Stimulated activated CD4-positive, alpha-beta T cell treated with anti-CD3 and anti-CD28 coated beads, Interleukin-4, amount 100 ng/mL, for 24 hours (primary cell): Measurements from ENCODE around the gene TP73.
"Not testable (repeated sequence)": the region's sequence is repeated elsewhere in the genome, so short reads cannot be mapped to it uniquely, and the experiment has no call there.

Experiments used
- DNase-seq: peaks from one replicate; pipeline ENCODE4 v3.0.0-alpha.2; 2020

The TP73 gene

DNA sequence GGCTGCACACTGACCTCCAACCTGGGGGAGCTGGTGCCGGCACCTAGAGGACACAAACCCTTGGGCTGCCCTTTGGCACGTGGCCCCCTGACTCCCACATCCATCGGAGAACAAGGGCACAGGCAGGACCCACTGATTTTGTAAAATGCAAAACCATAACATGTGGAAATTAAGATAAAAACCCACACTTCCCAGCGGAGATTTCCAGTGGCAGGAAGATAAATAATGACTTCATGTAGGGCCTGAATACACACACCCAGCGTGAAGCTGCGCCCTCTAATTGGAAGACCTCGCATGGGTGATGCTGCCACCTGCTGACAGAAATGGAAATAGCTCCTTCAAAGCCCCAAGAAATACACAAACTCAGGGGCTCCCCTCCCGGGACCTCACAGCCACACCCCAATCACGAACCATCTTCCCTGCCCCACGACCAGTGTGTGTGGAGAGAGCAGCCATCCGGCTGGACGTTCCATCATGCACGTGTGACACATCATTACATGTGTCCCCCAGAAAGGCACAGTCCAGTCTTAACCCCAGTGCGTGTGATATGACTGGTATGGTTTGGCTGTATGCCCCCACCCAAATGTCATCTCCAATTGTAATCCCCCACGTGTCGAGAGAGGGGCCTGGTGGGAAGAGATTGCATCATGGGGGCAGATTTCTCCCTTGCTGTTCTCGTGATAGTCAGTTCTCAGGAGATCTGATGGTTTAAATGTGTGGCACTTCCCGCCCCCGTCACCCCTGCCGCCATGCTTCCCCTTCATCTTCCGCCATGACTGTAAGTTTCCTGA, 33.2 kb upstream of the TP73 start:
- DNase-seq = peak; percentile 82

DNA sequence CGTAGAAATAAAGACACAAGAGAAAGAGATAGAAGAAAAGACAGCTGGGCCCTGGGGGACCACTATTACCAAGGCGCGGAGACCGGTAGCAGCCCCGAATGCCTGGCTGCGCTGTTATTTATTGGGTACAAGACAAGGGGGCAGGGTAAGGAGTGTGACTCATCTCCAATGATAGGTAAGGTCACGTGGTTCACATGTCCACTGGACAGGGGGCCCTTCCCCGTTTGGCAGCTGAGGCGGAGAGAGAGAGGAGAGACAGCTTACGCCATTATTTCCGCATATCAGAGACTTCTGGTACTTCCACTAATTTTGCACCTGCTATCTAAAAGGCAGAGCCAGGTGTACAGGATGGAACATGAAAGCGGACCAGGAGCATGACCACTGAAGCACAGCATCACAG, 31.6 kb upstream of the TP73 start:
- no peak for DNase-seq

DNA sequence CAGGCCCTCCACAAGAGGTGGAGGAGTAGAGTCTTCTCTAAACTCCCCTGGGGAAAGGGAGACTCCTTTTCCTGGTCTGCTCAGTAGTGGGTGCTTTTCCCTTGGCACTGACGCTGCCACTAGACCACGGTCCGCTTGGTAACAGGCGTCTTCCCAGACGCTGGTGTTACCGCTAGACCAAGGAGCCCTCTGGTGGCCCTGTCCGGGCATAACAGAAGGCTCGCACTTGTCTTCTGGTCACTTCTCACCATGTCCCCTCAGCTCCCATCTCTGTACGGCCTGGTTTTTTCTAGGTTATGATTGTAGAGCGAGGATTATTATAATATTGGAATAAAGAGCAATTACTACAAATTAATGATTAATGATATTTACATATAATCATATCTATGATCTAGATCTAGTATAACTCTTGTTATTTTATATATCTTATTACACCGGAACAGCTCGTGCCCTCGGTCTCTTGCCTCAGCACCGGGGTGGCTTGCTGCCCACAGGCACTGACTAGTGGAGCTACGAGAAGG, 31.1 kb upstream of the TP73 start:
- not testable (repeated sequence) for DNase-seq

DNA sequence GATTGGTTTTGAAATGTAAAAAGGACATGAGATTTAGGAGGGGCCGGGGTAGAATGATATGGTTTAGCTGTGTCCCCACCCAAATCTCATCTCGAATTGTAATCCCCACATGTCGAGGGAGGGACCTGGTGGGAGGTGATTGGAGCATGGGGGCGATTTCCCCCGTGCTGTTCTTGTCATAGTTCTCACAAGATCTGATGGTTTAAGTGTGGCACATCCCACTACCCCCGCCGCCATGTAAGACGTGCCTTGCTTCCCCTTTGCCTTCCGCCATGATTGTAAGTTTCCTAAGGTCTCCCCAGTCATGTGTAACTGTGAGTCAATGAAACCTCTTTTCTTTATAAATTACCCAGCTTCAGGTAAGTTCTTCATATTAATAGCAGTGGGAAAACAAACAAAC, 30.2 kb upstream of the TP73 start:
- DNase-seq = not testable (repeated sequence)

DNA sequence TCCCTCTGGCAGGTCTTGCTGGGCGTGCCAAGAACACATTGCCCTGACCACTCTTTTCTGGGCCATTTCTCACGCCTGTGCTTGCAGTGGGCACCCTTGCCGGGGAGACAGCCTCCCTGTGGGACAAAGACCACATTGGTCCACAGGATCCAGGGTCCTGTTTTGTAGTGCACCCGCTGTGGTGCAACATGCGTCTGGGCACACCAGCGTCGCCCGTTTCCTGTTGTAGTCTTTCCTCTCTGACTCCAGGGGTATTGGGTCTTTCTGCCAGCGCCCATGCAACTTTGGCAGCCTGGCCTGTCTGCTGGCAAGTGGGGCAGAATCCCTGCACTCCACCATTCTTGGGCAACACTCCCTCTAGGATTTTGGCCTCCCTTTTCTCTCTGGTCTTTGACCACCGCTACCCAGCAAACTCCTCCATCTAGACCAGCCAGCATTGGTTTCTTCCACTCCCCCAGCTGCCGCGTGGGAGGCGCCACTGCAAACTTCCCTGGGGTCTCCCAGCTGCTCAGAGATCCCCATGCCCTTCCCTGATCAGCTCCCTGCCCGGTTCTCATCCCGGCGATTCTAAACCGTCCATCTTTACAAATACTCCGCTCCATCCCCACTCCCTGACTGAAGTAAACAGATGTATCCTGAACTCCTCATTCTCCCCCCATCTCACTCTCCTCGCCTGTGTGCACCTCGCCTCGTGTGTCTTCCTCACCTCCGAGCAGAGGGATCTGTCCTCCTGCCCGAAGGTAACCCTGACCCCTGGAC, 28.7 kb upstream of the TP73 start:
- DNase-seq = no peak

DNA sequence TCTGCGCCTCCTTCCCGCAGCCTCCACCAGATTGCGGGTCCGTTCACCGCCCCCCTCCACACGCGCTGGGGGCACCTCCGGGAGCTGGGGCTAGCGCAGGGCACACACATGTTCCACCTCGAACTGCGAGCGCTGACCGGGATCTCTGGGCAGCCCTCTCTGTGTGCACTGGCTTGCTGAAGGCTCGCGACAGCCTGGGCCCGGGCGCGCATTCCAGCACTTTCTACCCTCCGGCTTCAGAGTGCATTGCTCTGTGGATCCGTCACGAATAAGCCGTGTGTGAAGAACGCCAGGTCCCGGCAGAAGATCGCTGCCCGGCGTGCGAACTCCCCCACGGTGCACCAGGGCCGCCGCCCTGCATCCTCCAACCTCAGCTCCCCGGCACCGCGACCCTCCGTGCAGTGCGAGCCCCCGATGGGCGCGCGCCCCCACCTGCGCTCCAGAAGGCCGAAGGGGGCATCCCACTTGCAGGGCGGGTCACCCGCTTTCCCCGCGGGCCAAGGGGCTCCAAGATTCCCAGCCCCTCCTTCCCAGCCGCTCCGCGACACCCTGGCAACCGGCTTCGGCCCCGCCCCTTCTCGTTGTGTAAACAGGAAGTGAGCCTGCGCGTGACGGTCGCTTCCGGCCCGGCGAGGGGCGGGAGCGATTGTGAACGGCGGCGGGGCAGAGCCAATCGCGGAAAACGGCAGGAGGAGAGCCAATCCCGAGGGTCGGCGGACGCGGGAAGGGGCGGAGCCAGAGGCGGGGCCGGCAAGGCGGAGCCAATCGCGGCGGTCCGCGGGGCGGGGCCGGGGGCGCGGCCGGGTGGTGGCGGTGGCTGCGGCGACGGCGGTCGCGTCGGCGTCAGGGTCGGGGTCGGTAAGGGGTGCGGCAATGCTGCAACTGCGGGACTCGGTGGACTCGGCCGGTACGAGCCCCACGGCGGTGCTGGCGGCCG, 27.8 kb upstream of the TP73 start, which contains the start of gene TPRG1L:
TSS of gene TPRG1L (plus strand) at position 816 of the 937 bp plus-strand sequence. CDS start at position 874, 58 bp downstream.
- peak; percentile 99 for DNase-seq

DNA sequence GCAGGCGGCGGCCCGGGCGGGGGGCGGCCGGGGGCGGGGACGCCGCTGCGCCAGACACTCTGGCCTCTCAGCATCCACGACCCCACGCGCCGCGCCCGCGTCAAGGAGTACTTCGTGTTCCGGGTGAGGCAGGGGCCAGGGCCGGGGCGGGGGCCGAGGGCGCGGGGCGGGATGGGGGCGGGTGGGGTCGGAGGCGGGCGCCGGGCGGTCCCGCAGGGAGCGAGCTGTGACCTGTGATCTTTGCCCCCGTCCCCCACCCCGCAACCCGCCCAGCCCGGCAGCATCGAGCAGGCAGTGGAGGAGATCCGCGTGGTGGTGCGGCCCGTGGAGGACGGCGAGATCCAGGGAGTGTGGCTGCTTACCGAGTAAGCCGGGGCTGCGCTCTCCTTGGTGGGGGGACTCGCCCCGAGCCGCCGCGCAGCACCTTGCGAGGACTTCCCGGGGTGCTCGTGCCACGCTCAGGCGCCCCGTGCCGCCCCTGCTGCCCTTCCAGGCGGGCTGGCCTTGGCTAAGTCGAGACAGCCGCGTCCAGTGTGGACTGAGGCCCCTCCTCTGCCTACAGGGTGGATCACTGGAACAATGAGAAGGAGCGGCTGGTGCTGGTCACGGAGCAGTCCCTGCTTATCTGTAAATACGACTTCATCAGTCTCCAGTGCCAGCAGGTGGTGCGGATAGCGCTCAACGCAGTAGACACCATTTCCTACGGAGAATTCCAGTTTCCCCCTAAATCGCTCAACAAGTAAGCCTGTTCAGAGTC, 27.0 kb upstream of the TP73 start:
- peak; percentile 23 for DNase-seq

DNA sequence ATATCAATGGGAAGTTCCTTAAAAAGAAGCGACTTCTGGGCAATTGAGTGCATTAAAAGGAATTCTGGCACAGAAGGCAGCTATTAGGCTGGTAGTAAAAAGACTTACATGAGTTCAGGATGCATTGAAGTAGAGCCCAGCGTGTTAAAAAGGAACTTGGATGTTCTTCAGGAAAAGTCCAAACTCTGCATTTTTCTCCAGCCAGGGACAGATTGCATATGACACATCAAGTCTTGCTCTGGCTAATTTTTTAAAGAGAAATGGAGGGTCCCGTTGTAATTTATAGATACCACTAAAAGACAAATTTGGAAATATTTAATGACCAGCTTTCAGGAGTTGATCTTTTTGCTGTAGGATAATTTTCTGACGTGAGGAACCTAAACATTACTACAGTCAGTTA, 26.3 kb upstream of the TP73 start:
- DNase-seq = no peak

DNA sequence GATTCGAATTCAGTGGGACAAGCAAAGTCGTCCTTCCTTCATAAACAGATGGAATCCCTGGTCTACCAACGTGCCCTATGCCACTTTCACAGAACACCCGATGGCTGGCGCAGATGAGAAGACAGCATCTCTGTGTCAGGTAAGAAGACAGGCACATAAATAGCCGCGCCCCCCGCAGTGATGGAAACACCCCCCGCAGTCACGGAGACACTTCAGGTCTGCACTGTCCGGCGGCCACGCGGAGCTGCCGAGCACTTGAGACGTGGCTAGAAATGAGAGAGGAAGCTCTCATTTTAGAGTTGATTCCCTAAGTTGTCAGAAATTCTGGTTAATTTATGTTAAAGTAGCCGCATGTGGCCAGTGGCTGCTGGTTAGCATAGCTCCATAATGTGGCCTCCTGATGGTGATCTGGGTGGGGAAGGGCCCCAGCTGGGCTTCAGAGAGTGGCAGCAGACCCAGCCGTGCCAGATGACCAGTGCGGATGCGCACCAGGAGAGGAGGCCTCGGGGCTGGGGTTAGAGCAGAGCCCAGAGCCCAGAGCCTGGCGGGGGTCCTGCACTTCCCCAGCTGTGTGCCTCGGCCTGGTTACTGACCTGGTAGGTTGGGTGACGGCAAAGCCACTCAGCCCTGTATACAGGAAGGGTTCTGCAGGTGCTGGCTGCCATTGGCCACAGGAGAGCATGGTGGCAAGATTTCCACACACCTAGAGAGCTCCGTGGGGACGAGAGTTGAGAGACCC, 24.6 kb upstream of the TP73 start:
- DNase-seq = no peak

DNA sequence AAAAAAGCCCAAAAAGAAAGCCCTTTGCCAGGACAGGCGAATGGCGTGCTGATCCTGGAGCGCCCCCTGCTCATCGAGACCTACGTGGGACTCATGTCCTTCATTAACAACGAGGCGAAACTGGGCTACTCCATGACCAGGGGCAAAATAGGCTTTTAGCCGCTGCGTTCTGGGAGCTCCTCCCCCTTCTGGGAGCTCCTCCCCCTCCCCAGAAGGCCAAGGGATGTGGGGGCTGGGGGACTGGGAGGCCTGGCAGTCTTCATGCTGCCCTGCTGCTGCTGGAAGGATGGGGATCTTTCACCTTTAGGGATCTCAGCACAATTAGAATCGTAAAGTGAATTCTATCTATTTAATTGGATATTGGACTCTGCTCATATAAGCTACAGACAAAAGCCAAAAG, 23.9 kb upstream of the TP73 start:
- no peak for DNase-seq

DNA sequence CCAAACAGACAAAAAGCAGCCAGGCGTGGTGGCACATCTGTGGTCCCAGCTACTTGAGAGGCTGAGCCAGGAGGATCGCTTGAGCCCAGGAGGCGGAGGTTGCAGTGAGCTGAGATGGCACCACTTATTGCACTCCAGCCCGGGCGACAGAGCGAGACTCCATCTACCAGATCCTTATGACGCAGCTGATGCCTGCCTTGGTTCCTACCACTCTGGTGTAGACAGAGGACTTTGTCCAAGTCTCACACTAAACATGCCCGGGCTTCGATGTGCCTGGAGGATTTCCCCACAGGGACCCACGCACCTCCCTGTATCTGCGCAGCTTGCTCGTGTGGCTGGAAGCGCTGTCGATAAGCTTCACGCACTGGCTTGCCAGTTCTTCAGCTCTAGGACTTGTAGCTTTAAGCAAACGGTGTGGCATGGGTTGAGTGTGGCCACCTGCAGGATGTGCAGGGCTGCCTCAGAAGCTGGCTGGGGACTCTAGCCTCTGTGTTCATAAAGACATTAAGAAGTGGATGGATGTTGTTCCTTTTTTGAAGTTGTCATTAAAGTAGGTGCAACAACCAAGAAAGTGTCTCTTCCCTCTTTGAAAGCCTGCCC, 22.7 kb upstream of the TP73 start:
- no peak for DNase-seq

DNA sequence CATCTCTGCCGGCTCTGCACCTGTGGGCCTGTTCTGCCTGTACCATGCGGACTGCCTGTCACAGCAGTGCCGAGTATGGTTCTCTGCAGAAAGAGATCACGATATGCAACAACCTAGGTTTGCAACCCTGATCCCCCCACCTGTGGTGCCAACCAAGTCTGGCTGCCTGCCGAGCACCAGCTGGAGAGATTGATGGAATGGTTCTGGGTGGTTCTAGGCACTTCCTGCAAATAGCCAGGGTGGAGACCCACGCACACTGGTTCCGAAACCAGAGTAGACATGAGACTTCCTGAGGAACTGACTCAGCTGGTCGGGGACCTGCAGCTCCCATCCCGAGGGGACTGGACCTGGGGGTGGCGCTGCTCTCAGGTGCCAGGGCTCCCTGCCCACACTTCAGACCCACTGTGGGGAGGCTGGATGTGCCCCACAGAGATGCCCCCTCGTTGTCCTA, 22.1 kb upstream of the TP73 start:
- DNase-seq = no peak

DNA sequence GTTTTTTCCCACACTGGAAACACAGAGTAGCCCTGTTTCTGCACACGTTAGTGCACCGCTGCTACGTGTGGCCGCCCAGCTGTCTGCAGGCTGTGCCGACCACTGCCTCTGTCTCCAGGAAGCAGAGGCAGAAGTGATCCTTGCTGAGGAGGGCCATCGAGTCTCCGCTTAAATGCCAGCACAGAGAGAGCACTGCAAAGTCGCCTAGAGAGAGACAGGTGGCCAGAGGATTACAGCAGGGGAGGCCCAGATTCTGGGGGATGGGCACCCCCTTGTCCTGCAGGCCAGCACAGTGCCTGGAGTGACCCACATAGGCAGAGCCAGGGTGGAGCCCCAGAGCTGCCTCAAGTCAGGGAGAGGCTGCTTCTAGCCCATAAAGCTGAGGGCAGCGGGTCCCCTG, 21.4 kb upstream of the TP73 start:
- DNase-seq = no peak

DNA sequence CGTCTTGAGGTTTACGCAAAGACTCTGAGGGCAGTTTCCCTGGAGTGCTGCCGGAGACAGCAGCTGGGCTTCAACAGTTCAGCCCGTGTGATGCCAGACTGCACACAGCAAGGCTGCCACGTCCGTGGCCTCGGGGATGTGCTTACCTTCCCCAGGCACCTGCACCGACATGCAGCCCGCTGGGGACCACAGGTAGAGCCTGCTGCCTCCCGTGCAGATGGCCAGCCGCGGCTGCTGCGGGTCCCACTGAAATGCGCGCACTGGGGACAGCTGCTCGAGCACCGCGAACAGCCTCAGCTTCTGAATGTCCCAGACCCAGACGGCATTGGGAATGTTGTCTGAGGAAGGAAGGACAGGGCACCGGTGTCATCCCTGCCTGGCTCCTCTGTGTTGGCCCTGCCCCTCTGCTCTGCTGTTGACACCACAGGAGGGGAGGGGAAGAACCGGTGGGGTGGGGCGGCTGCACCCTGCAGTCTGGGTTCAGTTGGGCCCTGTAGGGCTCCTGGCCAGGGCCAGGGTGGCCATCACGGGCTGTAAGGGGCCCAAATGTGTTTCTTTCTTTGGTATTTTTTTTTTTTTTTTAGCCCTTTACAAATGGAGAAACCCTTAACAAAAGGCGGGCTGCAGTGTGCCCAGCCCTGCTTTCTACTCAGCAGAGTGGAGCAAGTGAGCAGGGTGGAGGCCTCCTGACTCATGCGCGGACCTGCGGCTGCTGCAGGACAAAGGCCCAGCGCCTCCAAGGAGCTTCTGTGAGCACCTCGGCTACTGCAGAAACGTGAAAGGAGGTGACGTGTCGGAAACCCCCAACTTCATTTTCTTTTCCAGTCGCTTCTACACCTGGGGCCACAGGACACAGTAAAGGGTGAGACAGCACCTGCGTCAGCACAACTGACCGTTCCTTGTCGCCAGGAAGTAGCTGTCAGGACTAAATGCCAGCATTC, 20.7 kb upstream of the TP73 start:
- no peak for DNase-seq

DNA sequence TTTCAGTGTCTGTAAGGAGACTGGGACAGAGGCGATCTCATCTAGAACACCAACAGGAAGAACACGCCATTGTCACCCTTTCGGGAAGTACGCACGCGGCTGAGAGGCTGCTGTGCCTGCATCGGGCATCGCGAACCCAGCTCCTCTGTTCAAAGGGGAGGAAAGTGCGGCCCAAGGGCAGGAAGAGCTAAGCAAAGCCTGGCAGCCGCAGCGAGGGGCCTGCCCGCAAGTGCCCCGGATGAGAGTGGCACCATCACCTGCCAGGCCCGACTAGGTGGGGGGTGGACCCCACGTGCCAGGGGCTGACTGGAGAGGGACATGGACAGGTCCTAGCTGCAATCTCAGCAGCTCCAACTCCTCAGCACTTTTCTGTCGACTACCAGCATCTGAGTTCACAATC, 20.0 kb upstream of the TP73 start:
- no peak for DNase-seq

DNA sequence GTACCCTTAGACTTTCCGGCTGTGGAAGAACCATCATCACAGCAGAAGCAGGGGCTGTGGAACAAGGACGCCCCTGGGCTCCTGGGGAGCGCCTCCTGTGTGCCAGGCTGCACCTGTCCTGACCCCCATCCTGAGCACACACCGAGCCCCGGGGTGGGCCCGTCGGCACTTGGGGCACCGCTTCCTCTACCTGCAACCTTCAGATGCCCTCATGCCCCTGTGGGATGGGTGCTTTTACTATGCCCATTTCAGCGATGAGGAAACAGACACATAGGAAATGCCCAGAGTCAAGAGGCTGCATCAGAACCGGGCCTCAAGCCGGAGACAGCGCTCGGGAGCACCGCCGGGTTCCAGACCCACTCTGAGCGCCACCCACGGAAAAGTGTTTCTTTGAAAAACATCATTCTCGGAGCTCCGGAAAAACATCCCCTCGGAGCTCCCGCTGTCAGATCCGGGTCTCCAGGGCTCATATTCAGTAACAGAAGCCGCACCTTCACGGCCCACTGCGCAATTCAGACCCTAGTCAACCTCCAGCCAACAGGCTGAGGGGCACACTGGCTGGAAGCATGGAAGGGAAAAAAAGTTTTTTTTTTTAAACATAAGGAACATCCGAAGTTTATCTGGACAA, 19.5 kb upstream of the TP73 start:
- no peak for DNase-seq

DNA sequence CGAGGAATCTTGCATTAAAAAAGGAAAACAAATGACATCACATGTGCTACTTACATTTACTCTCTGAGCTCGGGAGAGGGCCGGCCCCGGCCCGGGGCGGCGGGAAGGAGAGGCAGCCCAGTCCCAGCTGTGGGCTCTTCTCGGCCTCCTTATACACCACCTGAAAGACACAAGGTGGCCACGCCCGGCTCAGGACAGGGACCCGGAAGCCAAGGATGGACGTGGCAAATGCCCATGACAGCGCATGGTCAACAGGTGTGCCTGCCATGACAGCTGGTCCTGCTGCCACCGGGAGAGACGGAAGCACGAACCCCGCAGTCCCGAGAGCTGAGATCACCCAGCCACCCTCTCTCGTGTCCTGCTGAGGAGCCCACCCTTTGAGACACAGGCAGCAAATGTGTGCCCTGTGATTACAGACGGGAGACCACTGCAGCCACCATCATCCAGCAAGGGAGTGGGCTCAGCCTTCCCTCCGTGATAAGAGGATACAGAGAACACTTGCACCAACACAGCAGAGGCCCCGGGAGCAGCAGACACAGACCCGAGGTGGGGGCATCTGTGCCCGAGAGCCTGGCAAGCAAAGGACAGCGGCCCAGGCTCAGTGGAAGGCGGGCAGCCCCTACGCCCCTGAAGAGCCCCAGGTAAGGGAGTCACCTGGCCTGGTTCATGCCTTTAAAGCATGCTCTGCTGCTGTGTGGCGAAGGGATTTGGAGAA, 18.8 kb upstream of the TP73 start:
- DNase-seq = no peak

DNA sequence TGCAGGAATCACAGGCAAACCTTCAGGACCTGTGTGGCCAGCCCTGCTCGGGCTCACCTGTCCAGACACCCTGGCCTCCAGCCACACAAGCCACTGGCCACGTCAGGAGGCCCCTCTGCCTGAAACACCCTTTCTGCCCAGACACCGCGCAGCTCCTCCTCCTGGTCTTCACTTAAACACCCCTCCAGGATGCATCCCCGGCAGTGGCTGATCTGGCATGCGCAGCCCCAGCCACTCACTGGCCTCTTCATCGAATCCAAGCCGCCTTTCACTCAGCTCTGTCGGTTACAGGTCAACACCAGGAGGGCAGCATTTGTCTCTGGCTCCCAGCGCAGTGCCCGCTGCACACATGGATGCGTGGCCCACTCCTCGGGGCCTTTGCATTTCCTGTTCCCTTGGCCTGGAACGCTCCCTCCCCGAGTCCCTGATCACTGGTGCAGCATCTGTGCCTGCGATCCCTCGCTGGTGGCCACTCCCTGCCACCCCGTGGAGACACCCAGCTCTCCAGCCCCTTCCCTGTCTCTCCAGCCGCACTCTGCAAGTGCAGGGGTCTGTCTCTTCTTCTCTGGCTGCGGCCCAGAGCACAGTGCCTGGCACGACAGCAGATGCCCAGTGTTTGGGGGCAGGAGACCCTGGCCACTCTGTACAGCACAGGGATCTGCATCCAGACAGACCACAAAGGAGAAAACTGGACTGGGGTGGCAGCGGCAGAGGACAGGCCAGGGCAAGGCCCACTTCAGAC, 18.1 kb upstream of the TP73 start:
- DNase-seq = no peak
